ENCODE measurements around the gene SUGP1.
"Not testable (repeated sequence)": the region's sequence is repeated elsewhere in the genome, so short reads cannot be mapped to it uniquely, and the experiment has no call there.

DNA sequence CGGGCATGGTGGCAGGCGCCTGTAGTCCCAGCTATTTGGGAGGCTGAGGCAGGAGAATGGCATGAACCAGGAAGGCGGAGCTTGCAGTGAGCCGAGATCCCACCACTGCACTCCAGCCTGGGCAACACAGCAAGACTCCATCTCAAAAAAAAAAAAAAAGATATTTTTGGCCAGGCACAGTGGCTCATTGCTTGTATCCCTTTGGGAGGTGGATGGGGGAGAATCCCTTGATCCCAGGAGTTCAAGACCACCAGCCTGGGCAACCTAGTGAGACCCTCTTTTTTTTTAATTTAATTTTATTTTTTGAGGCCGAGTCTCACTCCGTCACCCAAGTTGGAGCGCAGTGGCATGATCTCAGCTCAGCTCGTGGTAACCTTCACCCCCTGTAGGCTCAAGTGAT is 30.4 kb upstream of the SUGP1 start:
- TF ChIP-seq, protein P1, sequence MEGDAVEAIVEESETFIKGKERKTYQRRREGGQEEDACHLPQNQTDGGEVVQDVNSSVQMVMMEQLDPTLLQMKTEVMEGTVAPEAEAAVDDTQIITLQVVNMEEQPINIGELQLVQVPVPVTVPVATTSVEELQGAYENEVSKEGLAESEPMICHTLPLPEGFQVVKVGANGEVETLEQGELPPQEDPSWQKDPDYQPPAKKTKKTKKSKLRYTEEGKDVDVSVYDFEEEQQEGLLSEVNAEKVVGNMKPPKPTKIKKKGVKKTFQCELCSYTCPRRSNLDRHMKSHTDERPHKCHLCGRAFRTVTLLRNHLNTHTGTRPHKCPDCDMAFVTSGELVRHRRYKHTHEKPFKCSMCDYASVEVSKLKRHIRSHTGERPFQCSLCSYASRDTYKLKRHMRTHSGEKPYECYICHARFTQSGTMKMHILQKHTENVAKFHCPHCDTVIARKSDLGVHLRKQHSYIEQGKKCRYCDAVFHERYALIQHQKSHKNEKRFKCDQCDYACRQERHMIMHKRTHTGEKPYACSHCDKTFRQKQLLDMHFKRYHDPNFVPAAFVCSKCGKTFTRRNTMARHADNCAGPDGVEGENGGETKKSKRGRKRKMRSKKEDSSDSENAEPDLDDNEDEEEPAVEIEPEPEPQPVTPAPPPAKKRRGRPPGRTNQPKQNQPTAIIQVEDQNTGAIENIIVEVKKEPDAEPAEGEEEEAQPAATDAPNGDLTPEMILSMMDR (IDR thresholded peaks at IDR 0.05; ENCODE audit: borderline replicate concordance, extremely low read depth, low read length, poor library complexity, severe bottlenecking) = not testable (repeated sequence)
- not testable (repeated sequence) for TF ChIP-seq EZH2 (IDR thresholded peaks at IDR 0.05; ENCODE audit: borderline replicate concordance, low read depth, low read length, severe bottlenecking)

All from DND-41 (cell line).